Vagina (tissue), 2 donors: ENCODE results near the gene WDR45.

Source experiments
- CTCF ChIP-seq, 3 experiments: fragments of 450-650 bp in 2 of 3; fragments of 200-600 bp in 1 of 3; sonication (generic) in 1 of 3; IDR thresholded peaks; one replicate each; pipeline ENCODE4 v1.5.1; 2017 to 2019; ENCODE audit warnings: antibody characterized with exemption in 3 of 3, mild to moderate bottlenecking in 2 of 3, moderate library complexity in 2 of 3
- POLR2A ChIP-seq, 2 donors: fragments of 450-650 bp; IDR thresholded peaks; one replicate each; pipeline ENCODE4 v1.6.1; 2017; ENCODE audit warnings: antibody characterized with exemption in 2 of 2, mild to moderate bottlenecking in 2 of 2, moderate library complexity in 2 of 2
- POLR2AphosphoS5 ChIP-seq, 2 donors: sonication (generic); formaldehyde crosslinking; IDR thresholded peaks; one replicate each; pipeline ENCODE4 v1.9.0; 2017; ENCODE audit warnings: antibody characterized with exemption in 2 of 2, mild to moderate bottlenecking in 2 of 2, low read depth in 1 of 2; ENCODE audit not compliant: insufficient read depth in 1 of 2

GRCh38 chrX:49066690-49067089 is 13.0 kb downstream of the WDR45 start:
- TF ChIP-seq CTCF (IDR thresholded peaks at IDR 0.05): no peak
- TF ChIP-seq POLR2AphosphoS5 (IDR thresholded peaks at IDR 0.05; ENCODE audit: insufficient read depth in 1 of 2, low read depth in 1 of 2): no peak
- TF ChIP-seq POLR2A (IDR thresholded peaks at IDR 0.05): no peak
